Femur (tissue), 1 donor: Measurements from ENCODE around the gene ZP3.
"Not testable (repeated sequence)": the region's sequence is repeated elsewhere in the genome, so short reads cannot be mapped to it uniquely, and the experiment has no call there.

Experiments used
- DNase-seq: peaks from one replicate; pipeline ENCODE4 v3.0.0-alpha.2; 2017

ZP3 gene

GRCh38 chr7:76487969-76488368 is 63.2 kb downstream of the ZP3 start:
- not testable (repeated sequence) for DNase-seq
